Gastroesophageal sphincter (tissue), 3 donors: ENCODE data around the gene COX7A2.

Source experiments
- POLR2A ChIP-seq, 2 donors: fragments of 450-650 bp; IDR thresholded peaks; one replicate each; pipeline ENCODE4 v1.6.1; 2017; ENCODE audit warnings: antibody characterized with exemption in 2 of 2, mild to moderate bottlenecking in 2 of 2, moderate library complexity in 1 of 2
- TF ChIP-seq, protein P1 (sequence below), 4 experiments: fragments of 200-600 bp in 2 of 4; fragments of 450-650 bp in 2 of 4; sonication (generic) in 1 of 4; IDR thresholded peaks; one replicate each; pipeline ENCODE4 v1.5.1; 2017 to 2019; ENCODE audit warnings: antibody characterized with exemption in 4 of 4, mild to moderate bottlenecking in 2 of 4, moderate library complexity in 2 of 4

DNA sequence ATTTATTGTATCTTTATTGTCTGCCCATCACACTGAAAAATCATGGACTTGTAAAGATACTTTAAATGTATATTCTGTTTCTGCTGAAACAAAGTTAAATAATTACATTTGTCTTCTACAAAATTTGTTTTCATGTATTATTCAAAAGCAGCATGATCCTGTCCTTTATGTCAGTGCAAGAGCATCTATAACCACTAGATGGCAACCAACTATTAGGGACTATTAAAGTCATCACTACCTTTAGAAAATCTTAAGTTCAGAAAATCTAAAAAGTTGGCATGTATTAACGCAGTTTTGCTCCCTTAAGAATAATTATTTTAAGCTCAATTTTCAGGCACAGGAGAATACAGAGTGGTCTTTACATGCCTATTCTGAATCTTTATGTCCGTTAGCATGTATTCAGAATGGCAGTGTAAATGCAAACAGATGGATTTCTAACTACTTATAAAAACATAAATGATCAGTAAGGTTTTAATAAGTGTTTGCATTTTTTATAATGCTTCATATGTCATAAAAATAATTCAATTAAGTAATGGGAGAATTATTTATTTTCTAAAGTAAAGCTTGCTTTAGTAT is 23.2 kb upstream of the COX7A2 start:
- TF ChIP-seq, protein P1, sequence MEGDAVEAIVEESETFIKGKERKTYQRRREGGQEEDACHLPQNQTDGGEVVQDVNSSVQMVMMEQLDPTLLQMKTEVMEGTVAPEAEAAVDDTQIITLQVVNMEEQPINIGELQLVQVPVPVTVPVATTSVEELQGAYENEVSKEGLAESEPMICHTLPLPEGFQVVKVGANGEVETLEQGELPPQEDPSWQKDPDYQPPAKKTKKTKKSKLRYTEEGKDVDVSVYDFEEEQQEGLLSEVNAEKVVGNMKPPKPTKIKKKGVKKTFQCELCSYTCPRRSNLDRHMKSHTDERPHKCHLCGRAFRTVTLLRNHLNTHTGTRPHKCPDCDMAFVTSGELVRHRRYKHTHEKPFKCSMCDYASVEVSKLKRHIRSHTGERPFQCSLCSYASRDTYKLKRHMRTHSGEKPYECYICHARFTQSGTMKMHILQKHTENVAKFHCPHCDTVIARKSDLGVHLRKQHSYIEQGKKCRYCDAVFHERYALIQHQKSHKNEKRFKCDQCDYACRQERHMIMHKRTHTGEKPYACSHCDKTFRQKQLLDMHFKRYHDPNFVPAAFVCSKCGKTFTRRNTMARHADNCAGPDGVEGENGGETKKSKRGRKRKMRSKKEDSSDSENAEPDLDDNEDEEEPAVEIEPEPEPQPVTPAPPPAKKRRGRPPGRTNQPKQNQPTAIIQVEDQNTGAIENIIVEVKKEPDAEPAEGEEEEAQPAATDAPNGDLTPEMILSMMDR (IDR thresholded peaks at IDR 0.05), result peak; percentile 76 to 89 (median 81)
- no peak for TF ChIP-seq POLR2A (IDR thresholded peaks at IDR 0.05)
